ENCODE measurements around the gene TUBGCP6.

GRCh38 chr22:50208939-50209892, 35.6 kb downstream of the TUBGCP6 start:
- TF ChIP-seq, protein P1, sequence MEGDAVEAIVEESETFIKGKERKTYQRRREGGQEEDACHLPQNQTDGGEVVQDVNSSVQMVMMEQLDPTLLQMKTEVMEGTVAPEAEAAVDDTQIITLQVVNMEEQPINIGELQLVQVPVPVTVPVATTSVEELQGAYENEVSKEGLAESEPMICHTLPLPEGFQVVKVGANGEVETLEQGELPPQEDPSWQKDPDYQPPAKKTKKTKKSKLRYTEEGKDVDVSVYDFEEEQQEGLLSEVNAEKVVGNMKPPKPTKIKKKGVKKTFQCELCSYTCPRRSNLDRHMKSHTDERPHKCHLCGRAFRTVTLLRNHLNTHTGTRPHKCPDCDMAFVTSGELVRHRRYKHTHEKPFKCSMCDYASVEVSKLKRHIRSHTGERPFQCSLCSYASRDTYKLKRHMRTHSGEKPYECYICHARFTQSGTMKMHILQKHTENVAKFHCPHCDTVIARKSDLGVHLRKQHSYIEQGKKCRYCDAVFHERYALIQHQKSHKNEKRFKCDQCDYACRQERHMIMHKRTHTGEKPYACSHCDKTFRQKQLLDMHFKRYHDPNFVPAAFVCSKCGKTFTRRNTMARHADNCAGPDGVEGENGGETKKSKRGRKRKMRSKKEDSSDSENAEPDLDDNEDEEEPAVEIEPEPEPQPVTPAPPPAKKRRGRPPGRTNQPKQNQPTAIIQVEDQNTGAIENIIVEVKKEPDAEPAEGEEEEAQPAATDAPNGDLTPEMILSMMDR (IDR thresholded peaks at IDR 0.05), result no peak
- no peak for TF ChIP-seq EZH2 (IDR thresholded peaks at IDR 0.05; ENCODE audit: borderline replicate concordance, insufficient read depth, low read depth, low read length, poor library complexity, severe bottlenecking)

Data from B cell (primary cell).